Upper lobe of left lung (tissue), 4 donors: Measurements from ENCODE around the gene ERGIC1.

Experiments
- CTCF ChIP-seq, 6 experiments: fragments of 450-650 bp in 4 of 6; fragments of 200-600 bp in 2 of 6; sonication (generic) in 2 of 6; IDR thresholded peaks; one replicate each; pipeline ENCODE4 v1.5.1; 2016 to 2019; ENCODE audit warnings: antibody characterized with exemption in 6 of 6
- EP300 ChIP-seq, 4 donors: sonication (generic); formaldehyde crosslinking; IDR thresholded peaks; one replicate each; pipeline ENCODE4 v1.5.1; 2017; ENCODE audit warnings: antibody characterized with exemption in 4 of 4, control low read depth in 2 of 4
- POLR2A ChIP-seq, 4 donors: fragments of 450-650 bp; IDR thresholded peaks; one replicate each; pipeline ENCODE4 v1.5.1; 2016 to 2017; ENCODE audit warnings: antibody characterized with exemption in 4 of 4, mild to moderate bottlenecking in 2 of 4
- POLR2AphosphoS5 ChIP-seq, 2 donors: sonication (generic); formaldehyde crosslinking; IDR thresholded peaks; one replicate each; pipeline ENCODE4 v1.5.1; 2017; ENCODE audit warnings: antibody characterized with exemption in 2 of 2

DNA sequence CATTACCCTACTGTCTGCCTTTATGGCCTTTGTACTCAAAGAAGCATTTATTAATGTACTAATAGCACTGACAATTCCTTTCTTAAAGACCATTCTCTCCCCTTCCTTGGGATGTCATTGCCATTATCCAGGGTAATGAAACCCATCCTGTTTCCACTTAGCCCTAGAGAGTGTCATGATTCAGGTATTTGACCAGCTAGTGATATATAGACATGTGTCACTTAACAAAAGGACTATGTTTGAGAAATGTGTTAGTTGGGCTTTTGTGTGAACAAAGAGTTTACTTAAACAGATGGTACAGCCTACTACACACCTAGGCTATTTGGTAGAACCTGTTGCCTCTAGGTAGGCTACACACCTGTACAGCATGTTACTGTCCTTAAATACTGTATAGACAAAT is 151.5 kb downstream of the ERGIC1 start:
- TF ChIP-seq CTCF (IDR thresholded peaks at IDR 0.05) (no peak), POLR2A (IDR thresholded peaks at IDR 0.05) (no peak), POLR2AphosphoS5 (IDR thresholded peaks at IDR 0.05) (no peak), EP300 (IDR thresholded peaks at IDR 0.05) (no peak)
